Right atrium auricular region (tissue), 2 donors: ENCODE data around the gene QSOX1. TPM values are rescaled to one million over a fixed set of nuclear protein-coding genes. Genes with fewer than 3 reads are reported as not detected.
A peak's percentile ranks its signal among the peaks of the same experiment; 100 is the strongest.

Experiments used
- DNase-seq: peaks from one replicate; pipeline ENCODE4 v3.0.0-alpha.2; 2019; ENCODE audit warnings: low spot score
- H3K27ac ChIP-seq, 2 donors: fragments of 200-600 bp; sonication (generic); 1 replicate in 1 of 2; 2 replicates in 1 of 2; pipeline ENCODE4 v1.5.1; 2016 to 2019
- H3K27me3 ChIP-seq, 2 donors: fragments of 200-600 bp; sonication (generic); one replicate each; pipeline versions ENCODE4 v1.5.1 to v1.6.0; 2017 to 2019
- H3K36me3 ChIP-seq: fragments of 200-600 bp; sonication (generic); one replicate; pipeline ENCODE4 v1.5.1; 2016
- H3K4me1 ChIP-seq, 2 donors: fragments of 200-600 bp; sonication (generic); one replicate each; pipeline versions ENCODE4 v1.5.1 to v1.6.0; 2017 to 2019
- H3K4me3 ChIP-seq, 2 donors: fragments of 200-600 bp; sonication (generic); 1 replicate in 1 of 2; 2 replicates in 1 of 2; pipeline ENCODE4 v1.5.1; 2017 to 2019; ENCODE audit warnings: mild to moderate bottlenecking in 1 of 2, moderate library complexity in 1 of 2
- H3K9me3 ChIP-seq, 2 donors: fragments of 200-600 bp; sonication (generic); one replicate each; pipeline ENCODE4 v1.5.1; 2019
- total RNA-seq, 2 donors: library from RNA; depleted of rRNA; stranded (reverse); fragments of >200 nt; gene quantifications; one replicate each; pipeline ENCODE4 v1.1.0, GENCODE V29; 2016
- TF ChIP-seq, protein P1 (sequence below), 2 donors: fragments of 200-600 bp; sonication (generic); IDR thresholded peaks; one replicate each; pipeline ENCODE4 v1.5.1; 2019; ENCODE audit warnings: antibody characterized with exemption in 2 of 2

The QSOX1 gene
- total RNA-seq, 2 donors from 2014 or later: 199 to 332 TPM

DNA sequence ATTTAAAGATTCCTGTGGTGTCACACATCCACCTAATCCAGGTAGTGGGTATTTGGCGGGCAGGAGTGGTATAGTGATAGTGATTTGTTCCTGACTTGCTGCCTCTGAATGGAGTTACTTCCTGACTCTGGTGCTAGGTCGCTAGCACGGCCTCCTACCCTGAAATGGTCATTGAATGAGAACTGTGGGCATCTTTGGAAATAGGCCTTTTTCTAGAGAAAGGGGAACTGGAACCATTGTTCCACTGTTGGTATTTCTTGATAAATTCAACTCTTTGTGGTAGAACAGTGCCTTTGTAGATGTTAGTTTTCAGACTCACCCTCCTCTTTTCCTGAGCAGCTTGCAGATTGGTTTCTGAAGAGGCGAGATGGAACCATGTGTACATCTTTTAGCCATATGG is 1.5 kb downstream of the QSOX1 start:
- TF ChIP-seq, protein P1, sequence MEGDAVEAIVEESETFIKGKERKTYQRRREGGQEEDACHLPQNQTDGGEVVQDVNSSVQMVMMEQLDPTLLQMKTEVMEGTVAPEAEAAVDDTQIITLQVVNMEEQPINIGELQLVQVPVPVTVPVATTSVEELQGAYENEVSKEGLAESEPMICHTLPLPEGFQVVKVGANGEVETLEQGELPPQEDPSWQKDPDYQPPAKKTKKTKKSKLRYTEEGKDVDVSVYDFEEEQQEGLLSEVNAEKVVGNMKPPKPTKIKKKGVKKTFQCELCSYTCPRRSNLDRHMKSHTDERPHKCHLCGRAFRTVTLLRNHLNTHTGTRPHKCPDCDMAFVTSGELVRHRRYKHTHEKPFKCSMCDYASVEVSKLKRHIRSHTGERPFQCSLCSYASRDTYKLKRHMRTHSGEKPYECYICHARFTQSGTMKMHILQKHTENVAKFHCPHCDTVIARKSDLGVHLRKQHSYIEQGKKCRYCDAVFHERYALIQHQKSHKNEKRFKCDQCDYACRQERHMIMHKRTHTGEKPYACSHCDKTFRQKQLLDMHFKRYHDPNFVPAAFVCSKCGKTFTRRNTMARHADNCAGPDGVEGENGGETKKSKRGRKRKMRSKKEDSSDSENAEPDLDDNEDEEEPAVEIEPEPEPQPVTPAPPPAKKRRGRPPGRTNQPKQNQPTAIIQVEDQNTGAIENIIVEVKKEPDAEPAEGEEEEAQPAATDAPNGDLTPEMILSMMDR (IDR thresholded peaks at IDR 0.05): no peak
- H3K4me1 ChIP-seq: peaks cover 0 to 53% of the 10 kb centered on the region in 2 donors
- peak overlapping the region; percentile 84 to 97 for H3K27ac ChIP-seq

DNA sequence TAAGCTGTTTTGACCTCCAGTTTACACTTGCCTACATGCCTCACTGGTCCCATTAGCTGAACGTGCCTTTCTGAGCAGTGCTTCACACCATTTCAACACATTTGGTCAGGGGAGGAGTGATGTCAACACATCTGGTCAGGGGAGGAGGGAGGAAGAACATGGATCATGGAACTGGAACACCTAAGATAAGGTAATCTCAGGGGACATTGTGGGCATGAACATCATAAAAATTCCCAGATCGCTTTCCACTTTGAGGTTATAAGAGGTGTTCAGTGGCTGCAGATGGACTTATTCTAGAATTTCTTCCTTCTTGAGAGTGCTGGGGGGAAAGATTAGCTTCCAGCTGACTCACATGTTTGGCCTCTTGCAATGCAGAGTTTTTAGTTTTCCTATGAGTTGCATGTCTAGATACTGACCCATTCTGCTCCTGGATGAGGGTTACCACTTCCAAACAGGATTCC is 2.0 kb downstream of the QSOX1 start:
- Histone ChIP-seq H3K4me1 (peaks cover 0 to 53% of the 10 kb centered on the region in 2 donors), H3K36me3 (no peaks in the 10 kb centered on the region), H3K9me3 (no peaks in the 10 kb centered on the region), H3K27me3 (no peaks in the 10 kb centered on the region), H3K27ac (peak overlapping the region; percentile 84 to 97), H3K4me3 (peak overlapping the region in 1 of 2 donors; percentile 78)
- peak; percentile 57 for DNase-seq
- TF ChIP-seq, protein P1 (IDR thresholded peaks at IDR 0.05): no peak

More for the DNA sequence above, 1.5 kb downstream of the QSOX1 start:
- Histone ChIP-seq H3K36me3 (no peaks in the 10 kb centered on the region), H3K4me3 (peak overlapping the region; percentile 78 to 84), H3K27me3 (no peaks in the 10 kb centered on the region), H3K9me3 (no peaks in the 10 kb centered on the region)
- peak; percentile 54 for DNase-seq

DNA sequence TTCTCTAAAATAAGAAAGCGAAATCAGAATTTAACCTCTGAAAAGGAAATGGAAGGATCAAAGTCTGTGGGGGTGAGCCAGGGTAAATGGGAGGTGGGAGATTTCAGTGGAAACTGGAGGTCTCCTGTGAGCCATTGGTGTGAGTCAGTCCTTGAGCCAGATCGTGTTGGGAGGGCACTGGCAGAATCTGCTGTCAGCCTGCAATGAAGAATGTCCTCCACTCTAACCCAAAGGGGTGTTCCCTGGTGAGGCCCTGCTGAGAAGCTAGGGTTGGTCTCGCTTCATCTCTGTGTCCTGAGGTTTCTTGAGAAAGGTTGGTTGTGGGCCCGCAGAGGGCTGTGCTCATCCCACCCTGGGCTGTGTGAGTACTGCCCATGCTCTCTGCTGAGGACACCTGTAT is 2.4 kb downstream of the QSOX1 start:
- peak overlapping the region; percentile 84 to 97 for H3K27ac ChIP-seq
- TF ChIP-seq, protein P1 (IDR thresholded peaks at IDR 0.05): no peak
- peak; percentile 55 for DNase-seq
- H3K4me3 ChIP-seq: no peak overlapping the region
- H3K9me3 ChIP-seq: no peaks in the 10 kb centered on the region
- peaks cover 0 to 53% of the 10 kb centered on the region in 2 donors for H3K4me1 ChIP-seq
- H3K36me3 ChIP-seq: no peaks in the 10 kb centered on the region
- H3K27me3 ChIP-seq: no peaks in the 10 kb centered on the region

DNA sequence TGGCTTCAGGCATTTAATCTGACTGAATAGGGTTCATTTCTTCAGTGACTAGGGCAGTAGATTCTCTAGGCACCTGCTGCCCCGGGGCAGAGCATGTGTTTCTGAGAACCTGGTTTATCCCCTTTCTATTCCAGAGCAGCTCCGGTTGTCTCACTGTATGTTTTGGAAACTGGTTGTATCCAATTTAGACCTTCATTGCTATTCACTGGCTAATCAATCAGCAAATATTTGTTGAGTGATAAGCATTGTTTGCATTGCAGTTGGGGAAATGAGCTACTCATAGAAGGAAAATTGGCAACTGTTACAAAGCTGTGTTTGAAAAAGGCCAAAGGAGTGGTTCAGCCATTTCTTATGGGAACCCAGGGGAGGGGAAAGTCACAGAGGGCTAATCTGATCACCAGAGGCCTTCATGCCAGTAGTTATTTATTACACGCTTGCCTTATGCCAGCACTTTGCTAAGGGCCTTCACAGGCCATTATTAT is 2.9 kb downstream of the QSOX1 start:
- TF ChIP-seq, protein P1 (IDR thresholded peaks at IDR 0.05): no peak
- peak overlapping the region; percentile 84 to 97 for H3K27ac ChIP-seq
- no peaks in the 10 kb centered on the region for H3K27me3 ChIP-seq
- no peak overlapping the region for H3K4me3 ChIP-seq
- DNase-seq: peak; percentile 51
- H3K9me3 ChIP-seq: no peaks in the 10 kb centered on the region
- peaks cover 0 to 53% of the 10 kb centered on the region in 2 donors for H3K4me1 ChIP-seq
- H3K36me3 ChIP-seq: no peaks in the 10 kb centered on the region

DNA sequence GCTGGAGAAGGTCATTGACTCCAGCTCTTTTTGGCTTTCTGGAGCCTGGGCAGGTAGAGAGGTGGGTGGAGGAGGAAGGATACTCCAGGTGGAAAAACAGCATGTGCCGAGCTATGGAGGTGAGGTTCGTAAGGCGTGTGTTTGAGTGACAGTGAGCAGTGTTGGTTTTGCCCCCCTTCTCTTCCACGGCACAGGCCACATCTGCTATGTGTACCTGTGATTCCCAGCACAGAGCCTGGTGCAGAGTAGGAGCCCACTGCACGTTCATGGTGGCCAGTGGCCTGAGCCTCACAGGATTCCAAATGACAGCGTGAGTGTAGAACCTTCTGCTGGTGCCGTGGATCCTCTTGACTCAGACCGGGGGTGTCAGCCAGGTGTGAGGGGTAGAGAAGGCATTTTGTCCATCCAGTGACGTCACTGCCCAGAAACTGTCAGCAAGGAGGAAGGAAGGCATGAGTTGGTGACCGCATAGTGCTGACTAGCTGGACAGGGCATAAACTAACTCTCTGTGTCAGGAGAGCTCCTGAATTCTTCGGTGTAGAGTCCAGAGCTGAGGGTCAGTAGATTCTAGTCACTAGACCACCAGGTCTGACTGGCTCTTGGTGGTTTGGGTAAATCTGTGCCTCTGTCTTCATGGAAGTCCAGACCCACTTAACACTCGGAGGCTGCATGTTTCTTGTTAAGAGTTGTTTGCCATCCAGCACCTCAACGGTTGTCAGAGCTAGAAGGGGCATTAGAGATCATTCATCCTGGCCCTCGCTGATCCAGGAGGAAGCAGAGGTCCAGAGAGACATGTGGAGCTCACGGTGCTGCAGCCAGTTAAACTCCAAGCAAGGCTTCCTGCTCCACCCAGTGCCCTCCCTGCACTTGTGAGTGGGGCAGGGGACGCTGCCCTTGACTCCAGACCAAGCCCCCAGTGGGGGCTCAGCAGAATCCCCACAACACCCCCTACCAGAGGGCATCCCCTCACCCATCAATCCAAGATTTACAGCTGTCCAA is 3.8 kb downstream of the QSOX1 start:
- Histone ChIP-seq H3K27me3 (no peaks in the 10 kb centered on the region), H3K36me3 (no peaks in the 10 kb centered on the region), H3K9me3 (no peaks in the 10 kb centered on the region), H3K4me1 (peaks cover 0 to 52% of the 10 kb centered on the region in 2 donors), H3K27ac (peak overlapping the region; percentile 84 to 97), H3K4me3 (no peak overlapping the region)
- TF ChIP-seq, protein P1 (IDR thresholded peaks at IDR 0.05): no peak
- peak; percentile 55 for DNase-seq
